ENCODE data around the gene CCDC185.

DNA sequence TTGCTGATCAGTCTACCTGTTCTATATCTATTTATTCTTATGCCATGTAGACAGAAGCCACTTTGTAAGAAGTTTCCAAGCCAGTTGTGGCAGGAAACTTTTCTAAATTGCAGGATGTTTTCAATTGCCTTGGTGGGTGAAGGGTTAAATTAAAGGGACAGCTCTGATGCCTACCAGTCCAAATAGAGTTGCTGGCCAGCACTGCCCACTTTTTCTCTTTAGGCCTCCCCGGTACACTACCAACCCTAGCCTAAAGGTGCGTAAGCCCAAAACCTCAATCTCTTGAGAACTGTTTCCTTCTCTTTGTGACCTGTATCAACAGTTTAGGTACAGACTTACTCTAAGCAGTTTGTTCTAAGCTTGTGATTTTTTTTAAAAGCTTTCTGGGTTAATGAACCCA lies 44.8 kb upstream of the CCDC185 start:
- TF ChIP-seq POLR2A (IDR thresholded peaks at IDR 0.05) (no peak), CTCF (IDR thresholded peaks at IDR 0.05) (no peak)

Data from suprapubic skin (tissue), 3 donors.